Adrenal gland (tissue), 5 donors: ENCODE measurements around the gene OTULIN.

Experiments used
- POLR2A ChIP-seq, 2 donors: fragments of 450-650 bp; IDR thresholded peaks; one replicate each; pipeline ENCODE4 v1.6.1; 2017; ENCODE audit warnings: antibody characterized with exemption in 2 of 2, mild to moderate bottlenecking in 2 of 2, moderate library complexity in 1 of 2
- TF ChIP-seq, protein P1 (sequence below), 6 experiments: fragments of 450-650 bp in 4 of 6; fragments of 200-600 bp in 2 of 6; sonication (generic) in 1 of 6; IDR thresholded peaks; 1 replicate in 5 of 6; 2 replicates in 1 of 6; pipeline versions ENCODE4 v1.5.1 to v1.8.0; 2016 to 2021; ENCODE audit warnings: antibody characterized with exemption in 6 of 6, mild to moderate bottlenecking in 2 of 6, moderate library complexity in 1 of 6
- donor health status: DM: no; HTN: no; CAD: no.

DNA sequence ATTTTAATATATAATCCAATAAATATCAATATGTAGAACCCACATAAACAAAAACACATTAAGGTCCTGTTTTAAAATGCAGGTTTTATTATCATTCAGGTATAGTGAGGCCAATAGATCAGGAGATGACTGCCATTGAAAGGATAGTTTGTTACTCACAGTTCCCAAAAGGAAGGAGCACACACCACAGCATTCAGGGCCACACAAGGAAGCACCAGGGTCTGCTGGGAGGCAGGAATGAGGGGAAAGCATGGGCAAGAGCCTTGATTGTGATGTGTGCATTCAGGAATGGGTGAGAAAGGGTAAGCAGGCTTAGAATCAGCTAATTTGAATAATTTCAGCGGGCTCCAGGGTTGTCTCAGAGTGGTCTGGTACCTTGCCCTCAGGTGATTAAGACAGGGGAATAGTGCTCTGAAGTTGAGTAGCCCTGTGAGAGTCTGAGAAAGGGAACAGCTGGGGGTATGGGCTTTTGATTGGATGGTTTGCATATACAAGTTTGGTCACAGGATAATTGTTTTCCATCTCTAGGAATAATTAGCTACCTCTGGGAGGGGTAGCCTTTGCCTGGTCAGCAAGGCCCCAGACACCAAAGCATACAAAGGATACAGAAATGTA lies 19.8 kb upstream of the OTULIN start:
- TF ChIP-seq, protein P1, sequence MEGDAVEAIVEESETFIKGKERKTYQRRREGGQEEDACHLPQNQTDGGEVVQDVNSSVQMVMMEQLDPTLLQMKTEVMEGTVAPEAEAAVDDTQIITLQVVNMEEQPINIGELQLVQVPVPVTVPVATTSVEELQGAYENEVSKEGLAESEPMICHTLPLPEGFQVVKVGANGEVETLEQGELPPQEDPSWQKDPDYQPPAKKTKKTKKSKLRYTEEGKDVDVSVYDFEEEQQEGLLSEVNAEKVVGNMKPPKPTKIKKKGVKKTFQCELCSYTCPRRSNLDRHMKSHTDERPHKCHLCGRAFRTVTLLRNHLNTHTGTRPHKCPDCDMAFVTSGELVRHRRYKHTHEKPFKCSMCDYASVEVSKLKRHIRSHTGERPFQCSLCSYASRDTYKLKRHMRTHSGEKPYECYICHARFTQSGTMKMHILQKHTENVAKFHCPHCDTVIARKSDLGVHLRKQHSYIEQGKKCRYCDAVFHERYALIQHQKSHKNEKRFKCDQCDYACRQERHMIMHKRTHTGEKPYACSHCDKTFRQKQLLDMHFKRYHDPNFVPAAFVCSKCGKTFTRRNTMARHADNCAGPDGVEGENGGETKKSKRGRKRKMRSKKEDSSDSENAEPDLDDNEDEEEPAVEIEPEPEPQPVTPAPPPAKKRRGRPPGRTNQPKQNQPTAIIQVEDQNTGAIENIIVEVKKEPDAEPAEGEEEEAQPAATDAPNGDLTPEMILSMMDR (IDR thresholded peaks at IDR 0.05) = no peak
- no peak for TF ChIP-seq POLR2A (IDR thresholded peaks at IDR 0.05)
